IMR-90 (cell line): Measurements from ENCODE around the gene TAX1BP1.

Experiments used
- BHLHE40 ChIP-seq: fragments of 150-350 bp; IDR thresholded peaks from 2 replicates; pipeline ENCODE4 v1.6.1; 2016; ENCODE audit warnings: mild to moderate bottlenecking, low read depth, low read length
- CEBPB ChIP-seq: IDR thresholded peaks from 2 replicates; pipeline ENCODE4 v1.6.1; 2012; ENCODE audit warnings: low read depth, low read length, improper control_type of control experiment
- CHD1 ChIP-seq: IDR thresholded peaks from 2 replicates; pipeline ENCODE4 v1.6.1; 2012; ENCODE audit warnings: low read depth, low read length, improper control_type of control experiment
- FOS ChIP-seq: fragments of 150-350 bp; IDR thresholded peaks from 2 replicates; pipeline ENCODE4 v1.6.1; 2016; ENCODE audit warnings: low read depth, low read length
- MAFK ChIP-seq: IDR thresholded peaks from 2 replicates; pipeline ENCODE4 v1.6.1; 2012; ENCODE audit warnings: low read depth, low read length, improper control_type of control experiment
- MAZ ChIP-seq: IDR thresholded peaks from 2 replicates; pipeline ENCODE4 v1.6.1; 2012; ENCODE audit warnings: low read depth, mild to moderate bottlenecking, low read length, improper control_type of control experiment, moderate library complexity, borderline replicate concordance
- MXI1 ChIP-seq: IDR thresholded peaks from 2 replicates; pipeline ENCODE4 v1.6.1; 2012; ENCODE audit warnings: low read depth, mild to moderate bottlenecking, low read length, moderate library complexity, borderline replicate concordance
- POLR2A ChIP-seq: IDR thresholded peaks from 2 replicates; pipeline ENCODE4 v1.6.1; 2012; ENCODE audit warnings: mild to moderate bottlenecking, low read depth, low read length
- RAD21 ChIP-seq: IDR thresholded peaks from 2 replicates; pipeline ENCODE4 v1.6.1; 2012; ENCODE audit warnings: low read length, improper control_type of control experiment
- RCOR1 ChIP-seq: IDR thresholded peaks from 2 replicates; pipeline ENCODE4 v1.6.1; 2012; ENCODE audit warnings: mild to moderate bottlenecking, low read length, improper control_type of control experiment; ENCODE audit not compliant: insufficient replicate concordance
- RFX5 ChIP-seq: IDR thresholded peaks from 2 replicates; pipeline ENCODE4 v1.8.0; 2012; ENCODE audit warnings: low read depth, mild to moderate bottlenecking, low read length, moderate library complexity
- SMC3 ChIP-seq: fragments of 150-350 bp; IDR thresholded peaks from 2 replicates; pipeline ENCODE4 v1.6.1; 2016; ENCODE audit warnings: low read depth, mild to moderate bottlenecking, antibody characterized with exemption, low read length, moderate library complexity
- TF ChIP-seq, protein P1 (sequence below): conservative IDR thresholded peaks from 2 replicates; pipeline ENCODE4 v1.5.1; 2012; ENCODE audit warnings: mild to moderate bottlenecking, low read depth, low read length, improper control_type of control experiment
- TF ChIP-seq, protein P2 (sequence below): fragments of 150-350 bp; IDR thresholded peaks from 2 replicates; pipeline ENCODE4 v1.6.1; 2017; ENCODE audit warnings: mild to moderate bottlenecking, antibody characterized with exemption, low read length, low read depth

DNA sequence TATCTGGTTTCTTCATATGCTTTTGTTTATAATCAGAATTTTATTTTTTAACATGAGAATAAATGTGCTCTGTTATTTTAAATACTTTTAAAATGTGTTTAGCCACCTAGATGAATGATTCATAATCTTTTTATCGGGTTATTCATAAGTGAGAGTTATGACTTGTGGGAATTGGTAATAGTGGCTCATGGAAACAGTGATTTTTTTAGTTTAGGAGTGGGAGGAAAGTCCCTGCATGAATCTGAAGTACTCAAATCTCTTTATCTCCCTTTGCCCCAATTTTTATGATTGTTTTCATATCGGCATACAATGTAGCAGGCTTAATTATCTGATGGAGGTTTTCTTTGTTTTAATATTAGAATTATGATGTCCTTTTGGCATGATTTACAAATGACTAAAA lies 42.9 kb downstream of the TAX1BP1 start:
- TF ChIP-seq POLR2A (no peak), BHLHE40 (no peak), FOS (no peak), RCOR1 (no peak), RAD21 (no peak), SMC3 (no peak), CHD1 (no peak), RFX5 (no peak), CEBPB (no peak), MXI1 (no peak), MAZ (no peak), MAFK (no peak)
- TF ChIP-seq, protein P1, sequence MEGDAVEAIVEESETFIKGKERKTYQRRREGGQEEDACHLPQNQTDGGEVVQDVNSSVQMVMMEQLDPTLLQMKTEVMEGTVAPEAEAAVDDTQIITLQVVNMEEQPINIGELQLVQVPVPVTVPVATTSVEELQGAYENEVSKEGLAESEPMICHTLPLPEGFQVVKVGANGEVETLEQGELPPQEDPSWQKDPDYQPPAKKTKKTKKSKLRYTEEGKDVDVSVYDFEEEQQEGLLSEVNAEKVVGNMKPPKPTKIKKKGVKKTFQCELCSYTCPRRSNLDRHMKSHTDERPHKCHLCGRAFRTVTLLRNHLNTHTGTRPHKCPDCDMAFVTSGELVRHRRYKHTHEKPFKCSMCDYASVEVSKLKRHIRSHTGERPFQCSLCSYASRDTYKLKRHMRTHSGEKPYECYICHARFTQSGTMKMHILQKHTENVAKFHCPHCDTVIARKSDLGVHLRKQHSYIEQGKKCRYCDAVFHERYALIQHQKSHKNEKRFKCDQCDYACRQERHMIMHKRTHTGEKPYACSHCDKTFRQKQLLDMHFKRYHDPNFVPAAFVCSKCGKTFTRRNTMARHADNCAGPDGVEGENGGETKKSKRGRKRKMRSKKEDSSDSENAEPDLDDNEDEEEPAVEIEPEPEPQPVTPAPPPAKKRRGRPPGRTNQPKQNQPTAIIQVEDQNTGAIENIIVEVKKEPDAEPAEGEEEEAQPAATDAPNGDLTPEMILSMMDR: no peak
- TF ChIP-seq, protein P2, sequence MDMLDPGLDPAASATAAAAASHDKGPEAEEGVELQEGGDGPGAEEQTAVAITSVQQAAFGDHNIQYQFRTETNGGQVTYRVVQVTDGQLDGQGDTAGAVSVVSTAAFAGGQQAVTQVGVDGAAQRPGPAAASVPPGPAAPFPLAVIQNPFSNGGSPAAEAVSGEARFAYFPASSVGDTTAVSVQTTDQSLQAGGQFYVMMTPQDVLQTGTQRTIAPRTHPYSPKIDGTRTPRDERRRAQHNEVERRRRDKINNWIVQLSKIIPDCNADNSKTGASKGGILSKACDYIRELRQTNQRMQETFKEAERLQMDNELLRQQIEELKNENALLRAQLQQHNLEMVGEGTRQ: no peak
